ENCODE data around the gene SLC10A4.
"Not testable (repeated sequence)": the region's sequence is repeated elsewhere in the genome, so short reads cannot be mapped to it uniquely, and the experiment has no call there.

SLC10A4 gene, protein sequence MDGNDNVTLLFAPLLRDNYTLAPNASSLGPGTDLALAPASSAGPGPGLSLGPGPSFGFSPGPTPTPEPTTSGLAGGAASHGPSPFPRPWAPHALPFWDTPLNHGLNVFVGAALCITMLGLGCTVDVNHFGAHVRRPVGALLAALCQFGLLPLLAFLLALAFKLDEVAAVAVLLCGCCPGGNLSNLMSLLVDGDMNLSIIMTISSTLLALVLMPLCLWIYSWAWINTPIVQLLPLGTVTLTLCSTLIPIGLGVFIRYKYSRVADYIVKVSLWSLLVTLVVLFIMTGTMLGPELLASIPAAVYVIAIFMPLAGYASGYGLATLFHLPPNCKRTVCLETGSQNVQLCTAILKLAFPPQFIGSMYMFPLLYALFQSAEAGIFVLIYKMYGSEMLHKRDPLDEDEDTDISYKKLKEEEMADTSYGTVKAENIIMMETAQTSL

DNA sequence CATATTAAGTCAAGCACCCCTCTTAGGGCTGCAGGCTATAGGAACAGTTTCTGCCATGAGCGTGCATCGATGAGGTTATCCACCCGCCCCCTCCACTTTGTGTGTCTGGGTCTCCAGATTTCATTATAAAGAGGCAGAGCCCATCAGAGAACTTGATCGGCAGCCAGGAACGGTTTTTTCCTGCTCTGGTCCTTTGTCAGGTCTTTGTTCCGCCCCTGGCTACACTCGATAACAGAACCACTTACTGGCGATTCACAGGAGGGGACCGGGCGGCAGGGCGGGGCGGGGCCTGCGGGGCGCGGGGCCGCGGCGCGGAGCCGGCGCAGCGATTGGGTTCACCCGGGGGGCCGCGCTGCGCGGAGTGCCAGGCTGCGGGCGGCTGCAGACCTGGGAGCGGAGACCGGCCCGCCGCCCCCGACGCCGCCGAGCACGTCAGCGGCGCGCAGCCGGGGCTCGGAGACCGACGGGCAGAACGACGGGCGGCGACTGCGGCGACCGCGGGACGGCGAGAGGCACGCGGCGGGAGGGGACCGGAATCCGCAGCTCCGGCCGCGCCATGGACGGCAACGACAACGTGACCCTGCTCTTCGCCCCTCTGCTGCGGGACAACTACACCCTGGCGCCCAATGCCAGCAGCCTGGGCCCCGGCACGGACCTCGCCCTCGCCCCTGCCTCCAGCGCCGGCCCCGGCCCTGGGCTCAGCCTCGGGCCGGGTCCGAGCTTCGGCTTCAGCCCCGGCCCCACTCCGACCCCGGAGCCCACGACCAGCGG is at the start of gene SLC10A4:
Gene SLC10A4, plus strand, starts transcription at position 338 of the 771 bp plus-strand sequence. Its CDS starts 219 bp downstream, at position 557.
- no peak for DNase-seq (ENCODE audit: low read depth in 4 of 4, low spot score in 1 of 4)

DNA sequence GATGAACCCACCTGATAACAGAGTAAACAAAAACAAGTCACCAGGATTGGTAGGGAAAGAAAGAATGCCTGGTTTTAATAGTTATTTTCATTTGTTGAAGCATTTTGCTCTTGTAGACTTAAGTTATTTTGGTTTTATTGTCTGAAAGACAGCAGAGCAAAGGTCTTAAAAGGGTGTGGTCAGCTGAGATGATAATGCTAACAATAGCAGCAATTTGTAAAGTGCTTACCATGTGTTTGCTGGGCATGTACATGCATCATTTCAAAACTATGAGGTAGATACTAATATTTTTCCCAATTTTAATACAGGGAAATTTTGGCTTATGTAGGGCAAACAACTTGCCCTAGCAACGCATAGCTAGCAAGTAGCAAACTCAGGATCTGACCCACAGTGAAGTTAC is 46.8 kb upstream of the SLC10A4 start:
- DNase-seq (ENCODE audit: low read depth in 4 of 4, low spot score in 1 of 4), result no peak

DNA sequence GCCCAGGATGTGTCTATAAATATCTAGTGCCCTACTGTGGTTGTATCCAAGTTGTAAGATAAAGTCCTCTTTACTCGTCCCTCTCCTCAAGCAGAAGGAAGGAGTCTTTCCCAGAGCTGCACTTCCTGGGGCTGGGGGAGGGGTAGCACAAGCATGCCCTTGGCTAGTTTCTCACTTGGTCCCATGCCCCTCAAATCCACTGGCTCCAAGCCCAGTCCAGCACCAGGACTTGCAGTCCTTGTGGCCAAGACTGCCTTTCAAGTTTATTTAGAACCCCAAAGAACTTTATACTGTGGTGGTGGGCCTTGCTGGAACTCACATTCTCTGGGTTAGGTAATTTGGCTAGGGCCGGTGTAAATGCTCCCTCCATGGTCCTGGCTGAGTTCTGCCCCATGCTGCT is 43.2 kb upstream of the SLC10A4 start:
- no peak for DNase-seq (ENCODE audit: low read depth in 4 of 4, low spot score in 1 of 4)

DNA sequence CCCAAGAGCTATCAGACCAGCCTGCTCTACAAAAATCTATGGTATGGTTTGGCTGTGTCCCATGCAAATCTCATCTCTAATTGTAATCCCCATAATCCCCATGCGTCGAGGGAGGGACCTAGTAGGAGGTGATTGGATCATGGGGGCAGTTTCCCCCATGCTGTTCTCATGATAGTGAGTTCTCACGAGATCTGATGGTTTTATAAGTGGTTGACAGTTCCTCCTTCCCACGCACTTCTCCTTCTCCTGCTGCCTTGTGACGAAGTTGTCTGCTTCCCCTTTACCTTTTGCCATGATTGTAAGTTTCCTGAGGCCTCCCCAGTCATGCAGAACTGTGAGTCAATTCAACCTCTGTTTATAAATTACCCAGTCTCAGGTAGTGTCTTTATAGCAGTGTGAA is 42.2 kb upstream of the SLC10A4 start:
- DNase-seq (ENCODE audit: low read depth in 4 of 4, low spot score in 1 of 4), result not testable (repeated sequence)

DNA sequence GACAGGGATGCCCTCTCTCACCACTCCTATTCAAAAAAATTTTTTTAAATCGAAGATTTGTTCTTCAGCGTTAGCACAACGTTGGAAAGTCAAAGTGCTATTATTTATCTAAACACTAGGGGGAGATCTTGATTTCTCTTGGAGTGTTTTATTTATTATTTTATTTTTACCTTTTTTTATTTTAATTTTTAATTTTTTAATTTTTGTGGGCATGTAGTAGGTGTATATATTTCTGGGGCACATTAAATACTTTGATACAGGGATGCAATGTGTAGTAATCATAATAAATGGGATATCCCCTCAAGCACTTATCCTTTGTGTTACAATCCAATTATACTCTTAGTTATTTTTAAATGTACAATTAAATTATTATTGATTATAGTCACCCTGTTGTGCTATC is 37.4 kb upstream of the SLC10A4 start:
- no peak for DNase-seq (ENCODE audit: low read depth in 4 of 4, low spot score in 1 of 4)

DNA sequence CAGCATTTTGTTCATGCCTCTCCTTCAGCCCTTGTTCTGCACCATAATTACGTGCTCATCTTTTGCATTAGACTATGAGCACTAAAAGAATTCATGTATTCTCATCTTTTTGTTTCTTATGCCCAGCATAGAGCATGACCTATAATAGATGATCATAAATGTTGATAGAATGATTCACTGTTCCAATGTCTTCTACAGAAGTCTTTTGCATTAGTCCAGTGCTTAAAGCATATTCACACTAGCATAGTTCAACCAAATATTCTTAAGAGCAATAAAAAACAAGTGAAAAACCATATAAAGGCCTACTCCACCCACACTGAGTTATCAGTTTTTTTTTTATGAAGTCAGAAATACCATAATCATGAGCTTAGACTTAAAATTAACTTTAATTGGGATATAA is 36.5 kb upstream of the SLC10A4 start:
- no peak for DNase-seq (ENCODE audit: low read depth in 4 of 4, low spot score in 1 of 4)

DNA sequence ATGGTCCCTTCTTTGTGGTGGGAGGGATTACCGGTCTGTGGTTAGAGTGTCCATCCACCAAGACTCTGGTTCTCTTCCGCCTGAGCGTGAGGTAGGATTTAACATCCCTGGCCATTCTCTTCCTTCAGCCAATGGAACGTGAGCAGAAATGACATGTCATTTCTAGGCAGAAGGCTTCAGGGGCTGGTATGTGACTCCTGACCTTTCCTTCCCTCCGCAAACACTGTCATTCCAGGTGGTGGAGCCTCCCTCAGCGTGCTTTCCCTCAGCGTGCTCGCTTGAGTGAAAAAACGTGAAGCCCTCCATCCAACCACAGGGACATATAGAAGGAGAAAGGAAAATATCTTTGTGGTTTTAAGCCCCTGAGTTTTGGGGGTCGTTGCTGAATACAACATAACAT is 34.0 kb upstream of the SLC10A4 start:
- DNase-seq (ENCODE audit: low read depth in 4 of 4, low spot score in 1 of 4), result no peak

DNA sequence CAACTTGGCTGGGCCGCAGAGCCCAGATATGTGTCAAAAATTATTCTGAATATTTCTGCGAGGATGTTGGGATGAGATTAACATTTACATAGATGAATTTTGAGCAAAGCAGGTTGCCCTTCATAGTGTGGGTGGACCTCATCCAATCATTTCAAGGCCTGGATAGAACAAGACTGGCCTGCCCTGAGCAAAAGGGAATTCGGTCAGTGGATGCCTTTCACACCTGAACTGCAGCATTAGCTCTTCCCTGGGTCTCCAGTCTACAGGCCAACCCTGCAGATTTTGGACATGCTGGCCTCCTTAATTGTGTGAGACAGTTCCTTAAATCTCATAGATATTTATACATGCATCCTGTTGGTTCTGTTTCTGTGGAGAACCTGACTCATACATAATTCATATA is 32.4 kb upstream of the SLC10A4 start:
- DNase-seq (ENCODE audit: low read depth in 4 of 4, low spot score in 1 of 4), result no peak

DNA sequence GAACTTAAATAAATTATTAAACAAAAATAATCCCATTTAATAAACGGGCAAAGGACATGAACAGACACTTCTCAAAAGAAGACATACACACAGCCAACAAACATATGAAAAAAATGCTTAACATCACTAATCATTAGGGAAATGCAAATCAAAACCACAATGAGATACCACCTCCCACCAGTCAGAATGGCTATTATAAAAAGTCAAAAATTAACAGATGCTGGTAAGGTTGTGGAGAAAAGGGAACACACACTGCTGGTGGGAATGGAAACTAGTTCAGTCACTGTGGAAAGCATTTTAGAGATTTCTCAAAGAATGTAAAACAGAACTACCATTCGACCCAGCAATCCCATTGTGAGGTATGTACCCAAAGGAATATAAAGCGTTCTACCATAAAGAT is 31.5 kb upstream of the SLC10A4 start:
- not testable (repeated sequence) for DNase-seq (ENCODE audit: low read depth in 4 of 4, low spot score in 1 of 4)

DNA sequence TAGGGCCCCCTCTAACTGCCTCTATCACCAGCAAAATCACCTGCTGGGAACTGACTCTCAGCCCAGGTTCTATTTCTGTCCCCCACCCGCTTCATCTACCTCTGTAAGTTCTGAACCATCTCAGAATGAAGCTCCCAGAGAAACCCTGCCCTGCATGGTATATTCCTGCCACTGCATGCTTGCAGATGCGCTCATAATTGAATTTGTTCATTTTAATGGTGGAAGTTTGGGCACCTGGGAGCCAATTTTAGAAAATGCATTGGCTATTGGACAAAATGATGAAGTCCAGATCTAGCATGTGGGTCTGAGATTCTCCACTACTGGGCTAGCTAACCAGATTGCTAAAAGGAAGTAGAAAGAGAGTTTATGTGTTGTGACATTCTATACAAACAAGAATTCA is 28.6 kb upstream of the SLC10A4 start:
- DNase-seq (ENCODE audit: low read depth in 4 of 4, low spot score in 1 of 4), result no peak

DNA sequence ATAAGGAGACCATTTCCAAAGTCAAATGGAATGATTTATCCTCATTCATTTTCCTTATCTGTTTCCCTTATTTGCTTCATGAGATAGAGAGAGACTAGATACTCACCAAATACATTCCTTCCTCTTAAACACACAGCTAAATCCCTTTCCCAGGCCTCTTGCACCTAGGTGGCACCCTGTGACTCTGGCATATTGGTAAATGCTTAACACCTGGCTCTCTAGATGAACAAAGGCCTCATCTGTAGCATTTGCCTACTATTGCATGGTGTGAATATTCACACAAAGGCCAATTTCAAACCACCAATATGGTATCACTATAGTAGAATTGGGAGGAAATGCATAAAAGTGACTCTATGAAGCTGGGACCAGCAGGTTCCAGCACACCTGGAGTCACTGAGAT is 22.1 kb upstream of the SLC10A4 start:
- DNase-seq (ENCODE audit: low read depth in 4 of 4, low spot score in 1 of 4), result no peak

DNA sequence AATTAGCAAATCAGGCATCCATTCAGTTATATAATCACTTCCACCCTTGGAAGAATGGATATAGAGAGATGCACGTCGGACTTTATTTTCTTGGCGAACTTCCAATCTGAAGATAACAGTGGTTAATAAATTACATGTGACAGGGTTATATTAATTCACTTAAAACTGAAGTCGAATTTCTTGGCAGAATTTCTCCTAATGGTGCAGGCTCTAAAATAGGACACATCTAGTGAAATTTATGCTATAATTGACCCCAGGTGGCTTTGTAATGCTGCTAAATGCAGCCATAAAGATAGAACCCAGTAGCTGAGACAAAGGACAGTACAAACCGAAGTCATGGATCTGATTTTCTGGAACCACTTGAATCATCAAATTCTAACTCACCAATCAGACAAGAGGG is 20.8 kb upstream of the SLC10A4 start:
- no peak for DNase-seq (ENCODE audit: low read depth in 4 of 4, low spot score in 1 of 4)

DNA sequence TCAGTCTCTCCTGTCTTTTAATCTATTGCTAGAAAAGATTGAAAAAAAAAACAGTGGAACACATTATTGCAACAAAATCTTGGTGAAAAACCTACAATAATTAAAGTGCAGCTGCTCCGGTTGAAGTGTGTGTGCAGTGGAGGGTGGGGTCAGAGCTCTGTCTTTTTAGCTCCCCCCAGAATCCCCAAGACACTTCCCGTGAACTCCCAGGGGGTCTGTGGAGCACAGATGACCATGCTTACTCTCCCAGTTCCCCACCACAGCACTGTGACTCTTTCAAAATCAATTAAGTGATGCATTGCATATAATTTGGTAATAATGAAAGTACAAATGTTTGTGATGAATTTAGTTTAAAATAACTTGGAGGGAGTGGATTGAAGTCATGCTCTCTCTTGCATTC is 15.7 kb upstream of the SLC10A4 start:
- DNase-seq (ENCODE audit: low read depth in 4 of 4, low spot score in 1 of 4), result no peak

DNA sequence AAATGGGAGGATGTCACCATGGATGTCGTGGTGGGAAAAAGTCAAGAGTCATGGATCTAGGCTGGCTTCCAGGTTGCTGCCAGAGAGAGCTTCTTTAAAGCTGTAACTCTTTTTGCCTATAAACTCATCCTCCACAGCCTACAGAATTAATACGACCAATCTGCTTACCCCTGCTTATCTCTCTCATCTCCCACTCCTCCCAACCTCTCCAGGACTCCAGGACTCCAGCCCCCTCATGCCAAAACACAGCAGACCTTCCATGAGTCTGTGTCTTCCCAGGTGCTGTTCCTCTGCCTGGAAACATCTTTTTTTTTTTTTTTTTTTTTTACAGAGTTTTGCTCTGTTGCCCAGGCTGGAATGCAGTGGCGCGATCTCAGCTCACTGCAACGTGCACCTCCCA is 15.3 kb upstream of the SLC10A4 start:
- DNase-seq (ENCODE audit: low read depth in 4 of 4, low spot score in 1 of 4), result no peak

DNA sequence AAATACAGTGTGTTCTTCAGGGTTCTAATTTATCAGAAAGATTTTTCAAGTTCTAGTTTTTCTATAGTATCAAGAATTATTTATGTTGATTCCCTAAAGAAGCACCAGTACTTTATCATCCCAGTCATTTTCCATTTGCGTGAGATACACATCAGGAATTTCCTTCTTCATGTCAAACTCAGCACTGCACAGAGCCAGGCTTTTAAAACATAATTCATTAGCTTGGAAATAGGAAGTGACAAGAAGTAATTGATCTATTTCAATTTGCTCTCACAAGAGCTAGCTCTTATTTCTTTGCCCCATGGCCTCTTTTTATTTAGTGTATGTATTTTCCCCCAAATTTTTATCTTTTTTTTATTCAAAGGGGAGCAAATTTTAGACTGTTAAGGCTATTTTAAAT is 13.0 kb upstream of the SLC10A4 start:
- DNase-seq (ENCODE audit: low read depth in 4 of 4, low spot score in 1 of 4), result no peak

DNA sequence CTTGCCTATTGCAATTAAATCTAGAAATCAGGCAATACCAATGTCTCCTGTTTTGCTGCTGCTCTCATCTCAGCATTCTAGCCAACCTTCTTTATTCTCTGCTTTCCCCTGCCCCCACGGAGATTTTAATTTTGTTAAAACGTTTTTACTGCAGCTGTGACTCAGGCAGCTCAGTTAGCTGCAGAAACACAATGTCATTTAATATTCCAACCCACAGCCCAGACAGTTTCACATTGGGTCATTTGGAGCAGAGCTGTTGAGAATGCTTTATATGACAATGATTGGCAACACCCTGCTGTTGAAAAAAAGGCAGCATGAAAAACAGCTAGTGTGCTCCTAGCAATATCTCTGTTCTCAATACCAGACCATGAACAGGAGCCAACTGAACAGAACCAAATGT is 12.6 kb upstream of the SLC10A4 start:
- no peak for DNase-seq (ENCODE audit: low read depth in 4 of 4, low spot score in 1 of 4)

DNA sequence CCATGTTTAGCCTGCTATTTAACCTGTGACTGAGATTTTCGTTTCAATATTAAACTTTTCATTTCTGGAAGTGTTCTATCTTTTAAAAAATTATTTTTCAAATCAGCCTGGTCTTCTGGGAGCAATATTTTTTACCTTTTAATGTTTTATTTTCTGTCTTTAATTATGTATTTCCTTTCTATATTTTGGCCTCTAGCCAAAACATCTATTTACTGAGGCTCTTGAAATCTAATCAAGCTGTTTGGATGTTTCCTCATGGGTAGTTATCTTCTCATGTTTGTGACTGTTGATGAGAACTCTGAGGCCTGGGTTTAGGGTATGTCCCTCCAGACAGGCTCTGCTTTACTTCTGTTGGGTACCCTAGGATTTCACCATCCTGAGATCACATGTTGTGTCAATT is 10.3 kb upstream of the SLC10A4 start:
- DNase-seq (ENCODE audit: low read depth in 4 of 4, low spot score in 1 of 4), result no peak

DNA sequence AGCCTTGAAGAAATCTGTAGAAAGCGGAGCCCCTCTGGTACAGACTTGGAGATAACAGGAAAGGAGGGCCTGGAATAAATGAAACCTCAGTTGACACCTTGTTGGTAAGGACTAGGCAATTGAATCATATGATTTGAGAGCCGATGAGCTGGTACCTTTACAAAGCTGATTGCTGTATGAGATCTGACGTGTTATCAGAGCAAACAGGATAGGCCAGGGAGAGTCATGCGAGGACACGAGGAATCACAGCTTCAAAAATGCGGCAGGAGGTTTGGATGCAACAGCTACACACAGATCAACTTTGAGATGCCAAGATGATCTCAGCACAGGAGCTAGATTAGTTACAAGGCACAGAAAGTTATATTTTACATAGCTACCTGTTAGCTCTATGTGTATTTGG is 7.4 kb upstream of the SLC10A4 start:
- DNase-seq (ENCODE audit: low read depth in 4 of 4, low spot score in 1 of 4), result no peak

DNA sequence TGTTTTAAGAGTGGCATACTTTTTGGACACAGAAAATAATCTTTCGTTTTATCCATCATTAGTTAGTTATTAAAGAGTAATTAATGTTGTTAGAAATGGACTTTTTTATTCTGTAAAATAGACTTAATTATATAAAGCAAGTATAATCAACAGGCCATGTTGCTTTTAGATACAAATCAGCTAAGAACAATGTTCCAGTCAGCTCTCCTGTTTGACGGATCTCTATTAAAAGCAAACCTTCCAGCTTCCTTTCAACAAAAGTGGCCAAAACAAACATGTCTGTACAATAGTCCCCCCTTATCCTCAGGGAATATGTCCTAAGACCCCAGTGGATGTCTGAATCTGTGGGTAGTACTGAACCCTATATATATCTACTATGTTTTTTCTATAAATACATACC is 4.9 kb upstream of the SLC10A4 start:
- DNase-seq (ENCODE audit: low read depth in 4 of 4, low spot score in 1 of 4), result no peak

DNA sequence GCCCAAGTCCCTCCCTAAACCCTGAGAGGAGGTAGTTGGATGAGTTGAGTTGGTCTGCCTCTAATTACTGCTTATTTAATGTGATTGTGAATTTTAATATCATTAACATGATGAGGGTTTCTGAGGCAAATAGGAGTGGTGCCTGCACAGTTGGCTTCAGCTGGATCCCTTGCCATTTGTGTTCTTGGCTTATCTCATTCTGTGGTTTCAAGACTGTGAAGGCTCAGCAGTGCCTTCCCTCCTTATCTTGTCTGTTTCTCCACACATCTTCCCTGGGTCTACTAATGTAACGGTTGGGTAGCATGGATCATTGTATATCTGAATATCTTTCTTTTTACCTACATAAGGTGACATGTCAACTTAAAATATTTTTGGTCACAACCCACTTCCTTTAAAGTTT is 1.6 kb upstream of the SLC10A4 start:
- no peak for DNase-seq (ENCODE audit: low read depth in 4 of 4, low spot score in 1 of 4)

DNA sequence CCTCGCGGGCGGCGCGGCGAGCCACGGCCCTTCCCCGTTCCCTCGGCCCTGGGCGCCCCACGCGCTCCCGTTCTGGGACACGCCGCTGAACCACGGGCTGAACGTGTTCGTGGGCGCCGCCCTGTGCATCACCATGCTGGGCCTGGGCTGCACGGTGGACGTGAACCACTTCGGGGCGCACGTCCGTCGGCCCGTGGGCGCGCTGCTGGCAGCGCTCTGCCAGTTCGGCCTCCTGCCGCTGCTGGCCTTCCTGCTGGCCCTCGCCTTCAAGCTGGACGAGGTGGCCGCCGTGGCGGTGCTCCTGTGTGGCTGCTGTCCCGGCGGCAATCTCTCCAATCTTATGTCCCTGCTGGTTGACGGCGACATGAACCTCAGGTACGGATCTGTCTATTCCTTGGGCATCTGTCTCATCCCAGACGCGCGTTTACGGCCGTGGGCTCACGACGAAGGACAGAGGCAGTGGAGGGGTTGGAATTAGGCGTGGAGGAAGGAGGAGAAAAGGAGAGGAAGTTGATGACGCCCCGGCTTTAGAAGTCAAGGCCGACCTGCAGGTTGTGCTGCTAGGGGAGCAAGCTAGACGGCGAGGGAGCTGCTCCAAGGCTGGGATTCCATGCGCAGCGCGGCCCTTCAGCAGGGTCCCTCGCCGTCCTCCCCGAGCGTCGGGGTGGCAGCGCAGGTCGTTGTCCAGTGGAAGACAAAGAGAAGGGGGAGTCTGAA is 792 bp downstream of the SLC10A4 start:
- DNase-seq (ENCODE audit: low read depth in 4 of 4, low spot score in 1 of 4), result no peak

Data from stimulated activated CD4-positive, alpha-beta T cell treated with anti-CD3 and anti-CD28 coated beads, Interleukin-1b, Interleukin-23, amount 100 ng/mL, for 24 hours (primary cell).